ENCODE results near the gene IKZF1.

Gene IKZF1

GRCh38 chr7:50304129-50304910 is at the start of gene IKZF1:
Gene IKZF1, plus strand, starts transcription at chr7:50304716. Its CDS starts 14,346 bp downstream, at chr7:50319062.
- Histone ChIP-seq H3K9ac (ENCODE audit: low read length) (peak within 1 kb of the TSS; percentile 93), H3K4me2 (ENCODE audit: low read depth, low read length) (peak within 1 kb of the TSS; percentile 97), H3K4me1 (ENCODE audit: low read length) (peaks cover 6% of the 10 kb centered on the region), H3K79me2 (ENCODE audit: low read length) (peaks cover 54% of the 10 kb centered on the region), H3K36me3 (replicated peaks; ENCODE audit: insufficient read depth, low read length) (no peaks in the 10 kb centered on the region), H3K9me3 (replicated peaks; ENCODE audit: insufficient read depth, low read length) (no peaks in the 10 kb centered on the region), H3K27ac (ENCODE audit: low read length) (peak within 1 kb of the TSS; percentile 81), H3K27me3 (replicated peaks; ENCODE audit: insufficient read depth, low read length) (no peaks in the 10 kb centered on the region), H3K4me3 (ENCODE audit: low read length) (peak within 1 kb of the TSS; percentile 88), H4K20me1 (ENCODE audit: insufficient read depth, low read length) (no peaks in the 10 kb centered on the region), H3K9me2 (replicated peaks; ENCODE audit: insufficient read depth, low read length) (no peaks in the 10 kb centered on the region), H2AFZ (ENCODE audit: low read length) (no peak within 1 kb of the TSS; the same call in none of the 2 replicates), H3F3A (ENCODE audit: insufficient read depth, low read length) (peaks cover 35% of the 10 kb centered on the region)
- peak; percentile 61 for DNase-seq
- TF ChIP-seq EZH2 (optimal IDR thresholded peaks at IDR 0.05; ENCODE audit: low read depth, low read length) (no peak), CTCF (IDR thresholded peaks at IDR 0.05; ENCODE audit: low read length) (no peak), EZH2phosphoT487 (IDR thresholded peaks at IDR 0.05; ENCODE audit: low read length) (no peak)

GRCh38 chr7:50261593-50261992 is 42.9 kb upstream of the IKZF1 start:
- H3K4me1 ChIP-seq (ENCODE audit: low read length) = peaks cover 13% of the 10 kb centered on the region
- no peaks in the 10 kb centered on the region for H3K9me3 ChIP-seq (replicated peaks; ENCODE audit: insufficient read depth, low read length)
- no peaks in the 10 kb centered on the region for H3K79me2 ChIP-seq (ENCODE audit: low read length)
- no peaks in the 10 kb centered on the region for H3K36me3 ChIP-seq (replicated peaks; ENCODE audit: insufficient read depth, low read length)
- no peak overlapping the region for H2AFZ ChIP-seq (ENCODE audit: low read length)
- H3K9ac ChIP-seq (ENCODE audit: low read length) = no peak overlapping the region
- no peak for DNase-seq
- H3K4me3 ChIP-seq (ENCODE audit: low read length) = no peak overlapping the region
- H3K9me2 ChIP-seq (replicated peaks; ENCODE audit: insufficient read depth, low read length) = no peaks in the 10 kb centered on the region
- H3F3A ChIP-seq (ENCODE audit: insufficient read depth, low read length) = 0 out of 2 replicates have a peak, but pooled peaks cover 5% of the 10 kb centered on the region
- H3K27me3 ChIP-seq (replicated peaks; ENCODE audit: insufficient read depth, low read length) = no peaks in the 10 kb centered on the region
- no peak for TF ChIP-seq EZH2phosphoT487 (IDR thresholded peaks at IDR 0.05; ENCODE audit: low read length)
- TF ChIP-seq CTCF (IDR thresholded peaks at IDR 0.05; ENCODE audit: low read length) = no peak
- no peak for TF ChIP-seq EZH2 (optimal IDR thresholded peaks at IDR 0.05; ENCODE audit: low read depth, low read length)
- no peak overlapping the region for H3K4me2 ChIP-seq (ENCODE audit: low read depth, low read length)
- no peaks in the 10 kb centered on the region for H4K20me1 ChIP-seq (ENCODE audit: insufficient read depth, low read length)
- H3K27ac ChIP-seq (ENCODE audit: low read length) = no peak overlapping the region

GRCh38 chr7:50262446-50262845 is 42.1 kb upstream of the IKZF1 start:
- H3K4me2 ChIP-seq (ENCODE audit: low read depth, low read length) = no peak overlapping the region
- H3F3A ChIP-seq (ENCODE audit: insufficient read depth, low read length) = 0 out of 2 replicates have a peak, but pooled peaks cover 5% of the 10 kb centered on the region
- no peaks in the 10 kb centered on the region for H3K36me3 ChIP-seq (replicated peaks; ENCODE audit: insufficient read depth, low read length)
- peaks cover 13% of the 10 kb centered on the region for H3K4me1 ChIP-seq (ENCODE audit: low read length)
- no peak for TF ChIP-seq CTCF (IDR thresholded peaks at IDR 0.05; ENCODE audit: low read length)
- TF ChIP-seq EZH2phosphoT487 (IDR thresholded peaks at IDR 0.05; ENCODE audit: low read length) = no peak
- no peak overlapping the region for H3K27ac ChIP-seq (ENCODE audit: low read length)
- no peaks in the 10 kb centered on the region for H3K27me3 ChIP-seq (replicated peaks; ENCODE audit: insufficient read depth, low read length)
- H3K4me3 ChIP-seq (ENCODE audit: low read length) = no peak overlapping the region
- no peaks in the 10 kb centered on the region for H3K9me3 ChIP-seq (replicated peaks; ENCODE audit: insufficient read depth, low read length)
- H3K79me2 ChIP-seq (ENCODE audit: low read length) = no peaks in the 10 kb centered on the region
- H3K9ac ChIP-seq (ENCODE audit: low read length) = no peak overlapping the region
- H2AFZ ChIP-seq (ENCODE audit: low read length) = no peak overlapping the region; the same call in 1 of the 2 replicates
- H4K20me1 ChIP-seq (ENCODE audit: insufficient read depth, low read length) = no peaks in the 10 kb centered on the region
- no peak for DNase-seq
- H3K9me2 ChIP-seq (replicated peaks; ENCODE audit: insufficient read depth, low read length) = no peaks in the 10 kb centered on the region

Measured in MM.1S (cell line).